Kidney epithelial cell (primary cell): ENCODE measurements around the gene THADA. TPM values are rescaled to one million over a fixed set of nuclear protein-coding genes. Genes with fewer than 3 reads are reported as not detected.

Experiments
- DNase-seq: peaks from one replicate; pipeline ENCODE4 v3.0.0-alpha.2; 2010; ENCODE audit warnings: low read depth
- H3K27me3 ChIP-seq: 2 replicates; pipeline ENCODE4 v1.6.0; 2011; ENCODE audit warnings: low read length; ENCODE audit not compliant: control insufficient read depth, insufficient read depth
- H3K36me3 ChIP-seq: 2 replicates; pipeline ENCODE4 v1.5.1; 2011; ENCODE audit warnings: low read length; ENCODE audit not compliant: control insufficient read depth, insufficient read depth
- H3K4me3 ChIP-seq: 2 replicates; pipeline ENCODE4 v1.5.1; 2011; ENCODE audit warnings: low read depth, mild to moderate bottlenecking, control low read depth, low read length
- CTCF ChIP-seq: IDR thresholded peaks from 2 replicates; pipeline ENCODE4 v1.5.1; 2011; ENCODE audit warnings: mild to moderate bottlenecking, moderate library complexity, low read length, control low read depth, inconsistent platforms; ENCODE audit not compliant: insufficient read depth, poor library complexity, severe bottlenecking
- total RNA-seq: library from RNA; depleted of rRNA; stranded (reverse); fragments of >200 nt; gene quantifications from 2 replicates; pipeline ENCODE4 v1.2.3, GENCODE V29; 2015

Gene THADA
- total RNA-seq, 1 donor from 2014 or later: 21.5 TPM

DNA sequence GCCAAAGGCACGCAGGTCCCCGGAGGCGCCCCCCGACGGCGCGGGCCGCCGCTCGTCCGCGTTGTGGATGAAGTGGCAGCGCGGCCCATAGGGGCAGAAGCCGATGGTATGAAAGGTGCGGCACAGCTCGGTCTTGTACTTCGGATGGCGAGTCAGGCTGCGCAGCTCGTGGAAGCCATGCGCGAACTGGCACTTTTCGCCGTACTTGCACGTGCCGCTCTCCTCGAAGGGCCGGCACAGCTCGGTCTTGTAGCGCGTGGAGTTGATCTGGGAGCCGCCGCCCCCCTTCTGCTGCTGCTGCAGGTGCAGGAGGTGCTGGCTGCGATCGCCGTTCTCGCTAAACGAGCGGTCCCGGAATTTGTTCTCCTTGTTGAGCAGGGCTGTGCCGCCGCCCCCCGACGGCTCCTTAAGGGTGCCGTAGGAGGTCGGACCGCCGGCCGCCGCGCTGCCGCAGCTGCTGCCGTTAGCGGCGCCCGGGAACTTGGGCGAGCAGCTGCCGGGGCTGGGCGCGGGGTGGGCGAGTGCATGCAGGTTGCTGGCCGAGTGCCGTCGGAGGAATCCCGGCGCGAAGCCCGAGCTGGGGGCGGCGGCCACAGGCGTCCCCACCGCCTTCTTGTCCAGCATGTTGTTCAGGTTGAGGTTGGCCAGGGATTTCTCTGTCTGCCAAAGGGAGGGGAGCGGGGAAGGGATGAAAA is 370.6 kb downstream of the THADA start:
- no peak for TF ChIP-seq CTCF
- no peak for DNase-seq

DNA sequence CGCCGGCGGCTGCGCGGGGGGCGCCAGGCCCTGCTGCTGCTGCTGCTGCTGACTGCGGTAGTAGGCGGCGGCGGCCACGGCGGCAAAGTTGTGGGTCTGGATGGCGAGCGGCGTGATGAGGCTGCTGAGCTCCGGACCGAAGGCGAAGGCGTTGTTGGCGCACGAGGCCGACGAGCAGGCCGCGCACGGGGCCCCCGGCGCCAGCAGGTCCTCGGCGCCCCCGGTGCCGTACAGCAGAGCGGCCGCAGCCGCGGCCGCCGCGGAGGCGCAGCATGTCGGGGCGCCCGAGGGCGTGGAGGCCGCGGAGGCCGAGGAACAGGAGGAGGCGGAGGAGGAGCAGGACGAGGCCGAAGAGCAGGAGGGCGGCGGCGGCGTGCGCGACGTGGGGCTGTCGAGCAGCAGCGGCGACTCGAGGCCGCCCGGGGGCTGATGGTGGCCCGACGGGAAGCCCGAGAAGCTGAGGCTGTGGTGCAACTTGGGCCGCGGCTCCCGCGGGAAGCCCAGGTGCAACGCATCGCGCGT is 371.2 kb downstream of the THADA start:
- no peak for DNase-seq
- Histone ChIP-seq H3K36me3 (peaks cover 3% of the 10 kb centered on the region), H3K27me3 (no peaks in the 10 kb centered on the region), H3K4me3 (peak overlapping the region; percentile 82)
- TF ChIP-seq CTCF: no peak

More for the DNA sequence above, 370.6 kb downstream of the THADA start:
- peaks cover 3% of the 10 kb centered on the region for H3K36me3 ChIP-seq
- H3K4me3 ChIP-seq: peak overlapping the region; percentile 82
- H3K27me3 ChIP-seq: no peaks in the 10 kb centered on the region

DNA sequence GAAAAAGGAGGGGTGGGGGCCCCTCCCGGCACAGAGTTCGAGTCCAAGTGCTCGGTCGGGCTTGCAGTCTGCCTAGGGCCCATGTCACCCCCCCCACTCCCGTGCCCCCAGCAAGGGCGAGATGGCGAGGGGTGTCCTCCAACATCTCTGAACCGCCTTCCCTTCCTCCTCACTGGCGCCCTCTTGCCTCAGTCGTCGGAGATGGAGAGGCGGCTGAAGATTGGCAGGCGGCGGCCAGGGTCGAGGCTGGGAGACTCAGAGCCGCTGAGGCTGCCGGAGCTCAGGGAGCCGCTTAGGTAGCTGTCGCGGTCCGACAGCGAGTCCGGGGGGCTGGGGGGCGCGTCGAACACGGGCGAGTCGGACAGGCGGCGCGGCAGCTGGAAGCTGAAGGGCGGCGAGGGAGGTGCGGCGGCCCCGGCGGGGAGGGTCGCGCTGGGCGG is 371.7 kb downstream of the THADA start:
- H3K36me3 ChIP-seq: peaks cover 3% of the 10 kb centered on the region
- no peaks in the 10 kb centered on the region for H3K27me3 ChIP-seq
- no peak for DNase-seq
- TF ChIP-seq CTCF: peak; percentile 57
- peak overlapping the region; percentile 82 for H3K4me3 ChIP-seq

- Histone ChIP-seq H3K4me3 (peak overlapping the region; percentile 82), H3K36me3 (peaks cover 3% of the 10 kb centered on the region), H3K27me3 (no peaks in the 10 kb centered on the region)
- TF ChIP-seq CTCF: no peak
- DNase-seq: no peak
Observed at GRCh38 chr2:43223521-43224001, 372.3 kb downstream of the THADA start.

GRCh38 chr2:43222475-43223309 is 373.1 kb downstream of the THADA start:
- no peak for DNase-seq
- peak overlapping the region; percentile 82 for H3K4me3 ChIP-seq
- no peak for TF ChIP-seq CTCF
- H3K36me3 ChIP-seq: peaks cover 3% of the 10 kb centered on the region
- H3K27me3 ChIP-seq: no peaks in the 10 kb centered on the region
